ENCODE measurements around the gene RAET1G.

RAET1G gene

DNA sequence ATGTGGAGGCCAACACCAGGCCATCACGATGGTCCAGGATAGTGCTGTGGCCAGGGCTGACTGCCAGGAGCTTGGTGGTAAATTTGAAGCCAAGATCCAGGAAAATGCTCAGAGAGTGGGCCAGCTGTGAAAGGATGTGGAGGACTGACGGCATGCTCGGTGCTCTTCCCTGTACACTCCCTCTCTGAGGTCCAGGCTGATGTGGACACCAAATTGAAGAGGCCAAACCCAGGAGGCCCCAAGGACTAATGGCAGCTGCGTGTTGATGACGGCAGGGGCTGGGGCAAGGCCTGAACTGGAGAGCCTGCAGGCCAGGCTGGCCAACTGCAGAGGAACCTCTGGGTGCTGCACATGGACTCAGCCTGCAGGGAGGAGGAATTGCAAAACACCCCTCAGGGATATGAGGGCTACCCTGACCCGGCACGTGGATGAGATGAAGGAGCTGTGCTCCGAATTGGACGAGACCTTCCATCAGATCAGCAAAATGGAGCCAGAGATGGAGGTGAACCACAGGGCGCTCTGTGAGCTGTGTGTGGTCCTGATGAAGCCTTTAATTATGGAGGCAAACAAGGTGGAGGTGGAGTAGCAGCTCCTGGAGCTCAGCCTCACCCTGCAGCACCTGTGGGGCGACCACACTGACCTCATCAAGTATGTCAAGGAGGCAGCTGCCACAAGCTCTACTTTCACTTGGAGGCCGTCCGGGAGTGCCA, 18.1 kb downstream of the RAET1G start:
- TF ChIP-seq, protein P1, sequence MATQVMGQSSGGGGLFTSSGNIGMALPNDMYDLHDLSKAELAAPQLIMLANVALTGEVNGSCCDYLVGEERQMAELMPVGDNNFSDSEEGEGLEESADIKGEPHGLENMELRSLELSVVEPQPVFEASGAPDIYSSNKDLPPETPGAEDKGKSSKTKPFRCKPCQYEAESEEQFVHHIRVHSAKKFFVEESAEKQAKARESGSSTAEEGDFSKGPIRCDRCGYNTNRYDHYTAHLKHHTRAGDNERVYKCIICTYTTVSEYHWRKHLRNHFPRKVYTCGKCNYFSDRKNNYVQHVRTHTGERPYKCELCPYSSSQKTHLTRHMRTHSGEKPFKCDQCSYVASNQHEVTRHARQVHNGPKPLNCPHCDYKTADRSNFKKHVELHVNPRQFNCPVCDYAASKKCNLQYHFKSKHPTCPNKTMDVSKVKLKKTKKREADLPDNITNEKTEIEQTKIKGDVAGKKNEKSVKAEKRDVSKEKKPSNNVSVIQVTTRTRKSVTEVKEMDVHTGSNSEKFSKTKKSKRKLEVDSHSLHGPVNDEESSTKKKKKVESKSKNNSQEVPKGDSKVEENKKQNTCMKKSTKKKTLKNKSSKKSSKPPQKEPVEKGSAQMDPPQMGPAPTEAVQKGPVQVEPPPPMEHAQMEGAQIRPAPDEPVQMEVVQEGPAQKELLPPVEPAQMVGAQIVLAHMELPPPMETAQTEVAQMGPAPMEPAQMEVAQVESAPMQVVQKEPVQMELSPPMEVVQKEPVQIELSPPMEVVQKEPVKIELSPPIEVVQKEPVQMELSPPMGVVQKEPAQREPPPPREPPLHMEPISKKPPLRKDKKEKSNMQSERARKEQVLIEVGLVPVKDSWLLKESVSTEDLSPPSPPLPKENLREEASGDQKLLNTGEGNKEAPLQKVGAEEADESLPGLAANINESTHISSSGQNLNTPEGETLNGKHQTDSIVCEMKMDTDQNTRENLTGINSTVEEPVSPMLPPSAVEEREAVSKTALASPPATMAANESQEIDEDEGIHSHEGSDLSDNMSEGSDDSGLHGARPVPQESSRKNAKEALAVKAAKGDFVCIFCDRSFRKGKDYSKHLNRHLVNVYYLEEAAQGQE (IDR thresholded peaks at IDR 0.05; ENCODE audit: insufficient read depth in 1 of 2, low read depth in 2 of 2, low read length in 2 of 2): no peak
- no peak for TF ChIP-seq POLR2AphosphoS5 (IDR thresholded peaks at IDR 0.05; ENCODE audit: low read depth, low read length)
- no peak for TF ChIP-seq SIN3A (IDR thresholded peaks at IDR 0.05; ENCODE audit: borderline replicate concordance, insufficient read depth, low read length)
- no peak for TF ChIP-seq FOXP2 (optimal IDR thresholded peaks at IDR 0.05; ENCODE audit: borderline replicate concordance, extremely low read depth, extremely low read length, insufficient read depth)
- TF ChIP-seq TAF1 (IDR thresholded peaks at IDR 0.05; ENCODE audit: borderline replicate concordance, insufficient read depth, low read length): no peak

DNA sequence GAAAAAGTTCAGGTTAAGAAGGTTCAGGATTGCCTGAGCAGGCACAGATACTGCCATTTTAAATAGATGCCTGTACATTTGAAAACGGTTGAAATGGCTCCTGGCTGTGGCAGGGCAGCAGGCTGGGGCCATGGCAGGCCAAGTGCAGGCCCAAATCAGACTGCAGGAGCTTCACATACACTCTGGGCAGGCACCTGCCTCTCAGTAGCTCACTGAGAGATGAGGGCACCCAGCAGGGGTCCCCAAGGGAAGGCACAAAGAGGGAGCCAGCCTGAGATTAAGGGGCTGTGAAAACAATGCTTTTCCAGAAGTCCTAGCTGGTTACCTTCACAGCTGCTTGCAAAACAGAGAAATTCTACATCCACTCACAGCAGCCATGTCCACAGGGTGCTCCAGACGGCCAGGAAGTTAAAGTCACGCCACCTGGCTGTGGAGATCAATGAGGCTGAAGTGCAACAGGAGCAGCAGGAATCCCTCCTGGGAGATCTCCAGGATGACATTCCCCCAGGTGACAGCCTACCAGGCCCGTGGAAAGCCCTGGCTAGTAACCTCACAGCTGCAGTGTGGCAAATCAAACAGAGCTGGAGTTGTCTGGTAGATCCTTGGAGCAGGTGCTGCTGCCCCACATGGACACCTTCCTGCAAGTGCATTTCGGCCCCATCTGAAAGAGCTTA, 18.8 kb downstream of the RAET1G start:
- TF ChIP-seq TAF1 (IDR thresholded peaks at IDR 0.05; ENCODE audit: borderline replicate concordance, insufficient read depth, low read length) (no peak), SIN3A (IDR thresholded peaks at IDR 0.05; ENCODE audit: borderline replicate concordance, insufficient read depth, low read length) (no peak), POLR2AphosphoS5 (IDR thresholded peaks at IDR 0.05; ENCODE audit: low read depth, low read length) (no peak), FOXP2 (optimal IDR thresholded peaks at IDR 0.05; ENCODE audit: borderline replicate concordance, extremely low read depth, extremely low read length, insufficient read depth) (no peak)
- TF ChIP-seq, protein P1 (IDR thresholded peaks at IDR 0.05; ENCODE audit: insufficient read depth in 1 of 2, low read depth in 2 of 2, low read length in 2 of 2): no peak

DNA sequence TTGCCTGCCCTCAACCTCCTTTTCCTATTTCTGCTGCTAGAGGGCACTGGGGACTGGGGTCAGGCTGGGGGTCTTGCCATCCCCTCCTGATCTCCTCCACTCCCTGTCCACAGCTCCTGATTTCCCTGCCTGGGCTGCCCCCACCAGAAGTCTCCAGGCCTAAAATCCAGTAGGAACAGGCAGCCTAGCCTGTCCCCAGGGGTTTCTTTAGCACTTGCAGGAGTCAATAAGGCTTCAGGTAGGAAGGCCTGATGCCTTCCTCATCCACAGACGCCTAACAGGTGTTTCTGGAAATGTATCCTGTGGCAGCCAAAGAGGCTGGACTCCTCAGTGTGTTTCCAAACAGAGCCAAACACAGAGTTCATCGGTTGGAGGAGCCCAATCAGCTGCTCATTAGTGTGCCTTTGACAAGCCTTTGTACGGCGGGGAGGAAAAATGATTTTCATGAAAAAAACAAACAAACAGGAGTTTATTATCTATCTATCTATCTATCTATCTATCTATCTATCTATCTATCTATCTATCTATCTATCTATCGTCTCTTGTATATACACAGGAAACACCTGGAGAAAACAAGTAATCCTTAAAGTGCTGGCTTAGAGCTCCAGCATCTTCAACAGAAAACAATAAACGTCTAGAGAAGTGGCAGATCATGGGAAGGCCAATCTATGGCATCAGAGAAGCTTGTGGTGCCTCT, 21.3 kb downstream of the RAET1G start:
- TF ChIP-seq POLR2AphosphoS5 (IDR thresholded peaks at IDR 0.05; ENCODE audit: low read depth, low read length): no peak
- TF ChIP-seq TAF1 (IDR thresholded peaks at IDR 0.05; ENCODE audit: borderline replicate concordance, insufficient read depth, low read length): no peak
- TF ChIP-seq FOXP2 (optimal IDR thresholded peaks at IDR 0.05; ENCODE audit: borderline replicate concordance, extremely low read depth, extremely low read length, insufficient read depth): no peak
- TF ChIP-seq, protein P1 (IDR thresholded peaks at IDR 0.05; ENCODE audit: insufficient read depth in 1 of 2, low read depth in 2 of 2, low read length in 2 of 2): no peak
- no peak for TF ChIP-seq SIN3A (IDR thresholded peaks at IDR 0.05; ENCODE audit: borderline replicate concordance, insufficient read depth, low read length)

DNA sequence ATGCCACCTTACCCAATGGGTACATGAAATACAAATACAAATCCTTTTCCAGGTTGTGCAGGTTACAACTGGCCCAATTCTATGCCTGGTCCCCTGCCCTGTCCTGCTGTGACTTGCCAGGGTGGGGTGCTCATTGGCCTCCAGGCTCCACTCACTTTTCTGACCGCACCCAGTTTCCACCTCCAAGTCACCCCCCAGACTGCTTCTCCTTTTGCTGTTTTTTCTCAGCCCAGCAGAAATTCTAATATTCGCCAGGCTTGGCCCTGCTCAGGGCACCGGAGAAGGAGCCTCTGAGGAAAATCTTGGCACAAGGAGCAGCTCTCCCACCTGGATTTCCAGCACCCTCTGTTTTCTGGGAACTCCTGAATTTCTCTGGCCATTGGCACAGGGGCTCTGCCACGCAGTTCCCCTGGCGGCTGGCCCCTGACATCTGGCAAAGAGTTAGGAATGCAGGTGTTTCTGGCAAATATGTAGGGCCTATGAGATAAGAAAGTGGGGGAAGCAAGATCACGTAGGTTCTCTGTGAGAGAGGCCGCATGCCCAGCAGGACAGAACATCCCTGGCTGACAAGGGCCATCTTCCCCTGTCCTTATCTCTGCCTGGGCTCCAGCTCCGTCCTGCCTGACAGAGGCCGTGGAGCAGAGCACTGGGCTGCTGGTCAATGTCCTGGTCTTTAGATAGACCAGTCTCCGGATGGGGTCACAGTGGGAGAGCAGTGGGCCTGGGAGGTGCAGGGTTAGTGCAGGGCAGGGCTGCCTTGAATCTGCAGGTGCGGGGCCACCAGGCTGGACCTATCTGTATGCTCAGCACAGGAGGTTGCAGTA, 22.1 kb downstream of the RAET1G start:
- TF ChIP-seq FOXP2 (optimal IDR thresholded peaks at IDR 0.05; ENCODE audit: borderline replicate concordance, extremely low read depth, extremely low read length, insufficient read depth) (no peak), TAF1 (IDR thresholded peaks at IDR 0.05; ENCODE audit: borderline replicate concordance, insufficient read depth, low read length) (no peak), SIN3A (IDR thresholded peaks at IDR 0.05; ENCODE audit: borderline replicate concordance, insufficient read depth, low read length) (no peak), POLR2AphosphoS5 (IDR thresholded peaks at IDR 0.05; ENCODE audit: low read depth, low read length) (no peak)
- TF ChIP-seq, protein P1 (IDR thresholded peaks at IDR 0.05; ENCODE audit: insufficient read depth in 1 of 2, low read depth in 2 of 2, low read length in 2 of 2): no peak

Data from PFSK-1 (cell line).